GM19438 (cell line): ENCODE measurements around the gene LGR5.
"Not testable (repeated sequence)": the region's sequence is repeated elsewhere in the genome, so short reads cannot be mapped to it uniquely, and the experiment has no call there.

ENCODE experiments used
- ATAC-seq: cut with Tn5 transposase; IDR thresholded peaks from one replicate; pipeline ENCODE4 v1.9.1; 2021; ENCODE audit warnings: low read depth; ENCODE audit not compliant: unreplicated experiment

Gene LGR5

GRCh38 chr12:71546322-71546861, 106.8 kb downstream of the LGR5 start:
- ATAC-seq, result no peak

- no peak for ATAC-seq
Observed at GRCh38 chr12:71548893-71549292, 109.3 kb downstream of the LGR5 start.

GRCh38 chr12:71551529-71551928, 111.9 kb downstream of the LGR5 start:
- no peak for ATAC-seq

- no peak for ATAC-seq
Observed at GRCh38 chr12:71552728-71553501, 113.3 kb downstream of the LGR5 start.

- no peak for ATAC-seq
Observed at GRCh38 chr12:71555191-71555590, 115.6 kb downstream of the LGR5 start.

- not testable (repeated sequence) for ATAC-seq
Observed at GRCh38 chr12:71555789-71556188, 116.2 kb downstream of the LGR5 start.

GRCh38 chr12:71556448-71556847, 116.8 kb downstream of the LGR5 start:
- no peak for ATAC-seq

GRCh38 chr12:71556875-71557274, 117.3 kb downstream of the LGR5 start:
- ATAC-seq, result no peak

- no peak for ATAC-seq
Observed at GRCh38 chr12:71558445-71558844, 118.8 kb downstream of the LGR5 start.

GRCh38 chr12:71562676-71563595, 123.3 kb downstream of the LGR5 start:
- ATAC-seq, result no peak

- no peak for ATAC-seq
Observed at GRCh38 chr12:71565535-71565934, 125.9 kb downstream of the LGR5 start.

GRCh38 chr12:71566655-71567054, 127.1 kb downstream of the LGR5 start:
- ATAC-seq, result no peak

- no peak for ATAC-seq
Observed at GRCh38 chr12:71567537-71567936, 127.9 kb downstream of the LGR5 start.

GRCh38 chr12:71569885-71570284, 130.3 kb downstream of the LGR5 start:
- ATAC-seq, result not testable (repeated sequence)

GRCh38 chr12:71576496-71576895, 136.9 kb downstream of the LGR5 start:
- no peak for ATAC-seq

GRCh38 chr12:71578694-71579258, 139.2 kb downstream of the LGR5 start:
- ATAC-seq, result no peak

GRCh38 chr12:71581206-71581605, 141.6 kb downstream of the LGR5 start:
- ATAC-seq, result no peak

GRCh38 chr12:71582925-71583324, 143.3 kb downstream of the LGR5 start:
- ATAC-seq, result no peak

- ATAC-seq, result no peak
Observed at GRCh38 chr12:71584356-71584755, 144.8 kb downstream of the LGR5 start.

GRCh38 chr12:71585218-71585617, 145.6 kb downstream of the LGR5 start:
- no peak for ATAC-seq

- no peak for ATAC-seq
Observed at GRCh38 chr12:71587012-71587411, 147.4 kb downstream of the LGR5 start.
